Endodermal cell (in vitro differentiated cells): ENCODE measurements around the gene SLC47A2. TPM values are rescaled to one million over a fixed set of nuclear protein-coding genes. Genes with fewer than 3 reads are reported as not detected.

Source experiments
- DNase-seq: peaks from one replicate; pipeline ENCODE4 v3.0.0-alpha.2; 2017
- H3K27ac ChIP-seq: 2 replicates; pipeline ENCODE4 v1.5.1; 2013; ENCODE audit warnings: mild to moderate bottlenecking, low read depth, low read length, moderate library complexity
- H3K27me3 ChIP-seq: 2 replicates; pipeline ENCODE4 v1.6.1; 2013; ENCODE audit warnings: mild to moderate bottlenecking, low read length, moderate library complexity; ENCODE audit not compliant: insufficient read depth, control insufficient read depth, poor library complexity, severe bottlenecking
- H3K36me3 ChIP-seq: 2 replicates; pipeline ENCODE4 v1.7.0; 2013; ENCODE audit warnings: mild to moderate bottlenecking, low read length, moderate library complexity; ENCODE audit not compliant: control insufficient read depth, insufficient read depth
- H3K4me1 ChIP-seq: one replicate; pipeline ENCODE4 v1.7.0; 2013; ENCODE audit warnings: low read length; ENCODE audit not compliant: control insufficient read depth, insufficient read depth
- H3K4me3 ChIP-seq: 2 replicates; pipeline ENCODE4 v1.5.1; 2013; ENCODE audit warnings: mild to moderate bottlenecking, low read length, moderate library complexity
- H3K9ac ChIP-seq: 2 replicates; pipeline ENCODE4 v1.6.1; 2013; ENCODE audit warnings: mild to moderate bottlenecking, low read length, moderate library complexity; ENCODE audit not compliant: poor library complexity, severe bottlenecking; ENCODE audit errors: extremely low read depth
- H3K9me3 ChIP-seq: 2 replicates; pipeline ENCODE4 v1.6.1; 2013; ENCODE audit warnings: mild to moderate bottlenecking, low read length, moderate library complexity; ENCODE audit not compliant: control insufficient read depth
- H3K27ac Mint-ChIP-seq: 2 replicates; pipeline ENCODE4 v1.8.0; 2020; ENCODE audit warnings: mixed read lengths
- H3K27me3 Mint-ChIP-seq: 2 replicates; pipeline ENCODE4 v1.8.0; 2021; ENCODE audit warnings: mild to moderate bottlenecking, mixed read lengths; ENCODE audit not compliant: insufficient read depth
- H3K36me3 Mint-ChIP-seq: 2 replicates; pipeline ENCODE4 v1.8.0; 2020; ENCODE audit warnings: low read depth, mixed read lengths
- H3K4me1 Mint-ChIP-seq: 2 replicates; pipeline ENCODE4 v1.8.0; 2020; ENCODE audit warnings: mixed read lengths
- H3K4me3 Mint-ChIP-seq: 2 replicates; pipeline ENCODE4 v1.8.0; 2020; ENCODE audit warnings: mild to moderate bottlenecking, moderate library complexity, mixed read lengths
- H3K9me3 Mint-ChIP-seq: 2 replicates; pipeline ENCODE4 v1.8.0; 2020; ENCODE audit warnings: mild to moderate bottlenecking, mixed read lengths
- CTCF ChIP-seq: fragments of 200-600 bp; sonication (generic); conservative IDR thresholded peaks from 2 replicates; pipeline ENCODE4 v1.5.0; 2021; ENCODE audit warnings: antibody characterized with exemption, mild to moderate bottlenecking
- WGBS, 2 experiments: methylation state at CpG; one replicate each; pipeline versions ENCODE4 v1.1.5 to v1.1.7; 2013; ENCODE audit warnings: missing lambda C conversion rate in 2 of 2, mixed read lengths in 1 of 2; ENCODE audit not compliant: insufficient coverage in 1 of 2, insufficient read length in 1 of 2; 5-methylcytosine and 5-hydroxymethylcytosine counted together
- total RNA-seq, 2 donors: library from RNA; stranded (reverse); fragmentation: NEBNext Ultra II Directional in 1 of 2; extraction: Animal tissue kit (Norgen Biotek cat#: 25700) in 1 of 2; gene quantifications; 2 replicates in 1 of 2; 3 replicates in 1 of 2; pipeline ENCODE4 v1.2.1, GENCODE V29; 2021

SLC47A2 gene
- total RNA-seq, 2 donors from 2014 or later, result not detected

GRCh38 chr17:19646788-19647696 lies 69.3 kb downstream of the SLC47A2 start:
- Histone ChIP-seq H3K27me3 (no peaks in the 10 kb centered on the region), H3K9me3 (no peaks in the 10 kb centered on the region), H3K9ac (peak overlapping the region; percentile 66), H3K4me3 (peak overlapping the region; percentile 99), H3K27ac (peak overlapping the region; percentile 6), H3K4me1 (peaks cover 4% of the 10 kb centered on the region), H3K36me3 (peaks cover 4% of the 10 kb centered on the region)
- peak; percentile 88 for DNase-seq
- H3K4me1 Mint-ChIP-seq, result peaks cover 47% of the 10 kb centered on the region
- peaks cover 4% of the 10 kb centered on the region for H3K9me3 Mint-ChIP-seq
- peaks cover 6% of the 10 kb centered on the region for H3K36me3 Mint-ChIP-seq
- WGBS, 2 experiments, result 2 to 10% methylated on average over 2 to 4 of the region's 4 CpGs
- peaks cover 27% of the 10 kb centered on the region for H3K27me3 Mint-ChIP-seq
- H3K27ac Mint-ChIP-seq, result peak overlapping the region; percentile 91
- TF ChIP-seq CTCF, result no peak
- peak overlapping the region; percentile 71 for H3K4me3 Mint-ChIP-seq

GRCh38 chr17:19645734-19646201 lies 70.6 kb downstream of the SLC47A2 start:
- Histone ChIP-seq H3K27me3 (no peaks in the 10 kb centered on the region), H3K4me3 (no peak overlapping the region), H3K36me3 (no peaks in the 10 kb centered on the region), H3K27ac (no peak overlapping the region), H3K4me1 (peaks cover 4% of the 10 kb centered on the region), H3K9ac (no peak overlapping the region), H3K9me3 (no peaks in the 10 kb centered on the region)
- H3K9me3 Mint-ChIP-seq, result no peaks in the 10 kb centered on the region
- TF ChIP-seq CTCF, result peak; percentile 97
- H3K4me3 Mint-ChIP-seq, result peak overlapping the region; percentile 71
- DNase-seq, result peak; percentile 97
- 35 to 39% methylated on average over 4 of the region's 4 CpGs for WGBS, 2 experiments
- H3K4me1 Mint-ChIP-seq, result peaks cover 46% of the 10 kb centered on the region
- H3K27me3 Mint-ChIP-seq, result peaks cover 27% of the 10 kb centered on the region
- no peak overlapping the region for H3K27ac Mint-ChIP-seq
- no peaks in the 10 kb centered on the region for H3K36me3 Mint-ChIP-seq

DNA sequence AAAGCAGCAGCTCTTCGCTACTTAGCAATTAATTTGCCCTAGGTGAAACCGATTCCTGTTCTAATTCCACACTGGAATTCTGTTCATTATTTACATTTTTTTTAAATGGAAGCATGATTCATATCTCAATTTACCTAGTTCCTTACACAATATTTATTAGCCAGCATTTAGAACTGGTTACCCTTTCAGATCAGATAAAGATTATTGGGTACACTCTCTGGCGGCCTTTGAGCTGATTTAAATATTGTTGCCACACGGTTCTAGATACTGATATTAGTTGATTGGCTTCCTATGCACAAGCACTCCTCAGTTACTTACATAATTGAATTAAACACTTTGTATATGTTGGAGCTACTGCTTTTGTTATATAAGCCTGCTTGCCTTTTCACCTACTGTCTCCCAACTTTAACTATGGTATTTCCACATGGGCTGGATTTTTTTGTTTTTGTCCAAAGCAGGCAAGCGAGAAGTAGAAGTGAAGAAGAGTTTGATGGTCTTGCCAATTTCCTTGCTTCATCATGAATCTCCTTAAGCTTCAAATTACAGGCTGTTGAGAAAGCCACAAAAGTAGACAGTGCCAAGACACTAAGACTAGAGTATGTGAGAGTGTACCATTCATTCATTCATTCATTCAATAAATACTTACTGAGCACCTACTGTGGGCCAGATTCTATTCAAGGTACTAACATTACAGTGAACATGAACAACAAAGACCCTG lies 71.7 kb downstream of the SLC47A2 start:
- Histone ChIP-seq H3K4me3 (no peak overlapping the region), H3K4me1 (peaks cover 4% of the 10 kb centered on the region), H3K27ac (no peak overlapping the region), H3K9me3 (no peaks in the 10 kb centered on the region), H3K27me3 (no peaks in the 10 kb centered on the region), H3K36me3 (no peaks in the 10 kb centered on the region), H3K9ac (no peak overlapping the region)
- no peaks in the 10 kb centered on the region for H3K36me3 Mint-ChIP-seq
- no peak overlapping the region for H3K27ac Mint-ChIP-seq
- 95 to 100% methylated on average over 1 to 5 of the region's 5 CpGs for WGBS, 2 experiments
- TF ChIP-seq CTCF, result no peak
- no peak for DNase-seq
- H3K9me3 Mint-ChIP-seq, result no peaks in the 10 kb centered on the region
- H3K4me1 Mint-ChIP-seq, result peaks cover 43% of the 10 kb centered on the region
- no peak overlapping the region for H3K4me3 Mint-ChIP-seq
- peaks cover 27% of the 10 kb centered on the region for H3K27me3 Mint-ChIP-seq
